ENCODE measurements around the gene TSPAN3. TPM values are rescaled to one million over a fixed set of nuclear protein-coding genes. Genes with fewer than 3 reads are reported as not detected.

TSPAN3 gene
- total RNA-seq, 1 donor from 2014 or later = 223 TPM

- Mint-ChIP-seq H3K4me1 (ENCODE audit: low read depth, unreplicated experiment) (no peaks in the 10 kb centered on the region), H3K4me3 (ENCODE audit: unreplicated experiment) (no peak overlapping the region), H3K36me3 (ENCODE audit: low read depth, unreplicated experiment) (no peaks in the 10 kb centered on the region), H3K27me3 (ENCODE audit: low read depth, unreplicated experiment) (peaks cover 6% of the 10 kb centered on the region), H3K9me3 (ENCODE audit: unreplicated experiment) (no peaks in the 10 kb centered on the region), H3K27ac (ENCODE audit: unreplicated experiment) (no peak overlapping the region)
- Histone ChIP-seq H3K4me3 (ENCODE audit: insufficient read depth, low read depth, low read length) (no peak overlapping the region), H3K4me1 (ENCODE audit: insufficient read depth, low read length) (no peaks in the 10 kb centered on the region), H3K27me3 (ENCODE audit: insufficient read depth, low read length) (no peaks in the 10 kb centered on the region), H3K4me2 (ENCODE audit: low read length) (no peak overlapping the region), H3K79me2 (ENCODE audit: insufficient read depth, low read length) (no peaks in the 10 kb centered on the region), H2AFZ (ENCODE audit: low read depth, low read length) (no peak overlapping the region), H3K9ac (ENCODE audit: low read length) (no peak overlapping the region), H3K27ac (ENCODE audit: low read depth, low read length) (no peak overlapping the region), H4K20me1 (ENCODE audit: insufficient read depth, low read length) (no peaks in the 10 kb centered on the region), H3K36me3 (ENCODE audit: insufficient read depth, low read length) (no peaks in the 10 kb centered on the region), H3K9me3 (ENCODE audit: insufficient read depth, low read depth, low read length) (no peaks in the 10 kb centered on the region)
- no peak for FAIRE-seq
- TF ChIP-seq EZH2 (IDR thresholded peaks at IDR 0.05; ENCODE audit: insufficient read depth, low read length) = no peak
- TF ChIP-seq CTCF (IDR thresholded peaks at IDR 0.05; ENCODE audit: insufficient read depth, low read depth, low read length) = no peak
- no peak for DNase-seq (ENCODE audit: low read depth)
These were observed 38.1 kb downstream of the TSPAN3 start for GRCh38 chr15:77032647-77033416.

- no peak overlapping the region for H3K9ac ChIP-seq (ENCODE audit: low read length)
- no peaks in the 10 kb centered on the region for H4K20me1 ChIP-seq (ENCODE audit: insufficient read depth, low read length)
- H3K27ac ChIP-seq (ENCODE audit: low read depth, low read length) = no peak overlapping the region
- H3K27me3 ChIP-seq (ENCODE audit: insufficient read depth, low read length) = no peaks in the 10 kb centered on the region
- H3K36me3 Mint-ChIP-seq (ENCODE audit: low read depth, unreplicated experiment) = no peaks in the 10 kb centered on the region
- no peak overlapping the region for H2AFZ ChIP-seq (ENCODE audit: low read depth, low read length)
- FAIRE-seq = no peak
- no peak overlapping the region for H3K4me3 Mint-ChIP-seq (ENCODE audit: unreplicated experiment)
- H3K4me1 ChIP-seq (ENCODE audit: insufficient read depth, low read length) = no peaks in the 10 kb centered on the region
- H3K4me1 Mint-ChIP-seq (ENCODE audit: low read depth, unreplicated experiment) = no peaks in the 10 kb centered on the region
- peaks cover 9% of the 10 kb centered on the region for H3K27me3 Mint-ChIP-seq (ENCODE audit: low read depth, unreplicated experiment)
- H3K9me3 Mint-ChIP-seq (ENCODE audit: unreplicated experiment) = no peaks in the 10 kb centered on the region
- DNase-seq (ENCODE audit: low read depth) = no peak
- H3K4me2 ChIP-seq (ENCODE audit: low read length) = no peak overlapping the region
- H3K4me3 ChIP-seq (ENCODE audit: insufficient read depth, low read depth, low read length) = no peak overlapping the region
- H3K36me3 ChIP-seq (ENCODE audit: insufficient read depth, low read length) = no peaks in the 10 kb centered on the region
- H3K27ac Mint-ChIP-seq (ENCODE audit: unreplicated experiment) = no peak overlapping the region
- no peaks in the 10 kb centered on the region for H3K79me2 ChIP-seq (ENCODE audit: insufficient read depth, low read length)
- TF ChIP-seq CTCF (IDR thresholded peaks at IDR 0.05; ENCODE audit: insufficient read depth, low read depth, low read length) = no peak
- TF ChIP-seq EZH2 (IDR thresholded peaks at IDR 0.05; ENCODE audit: insufficient read depth, low read length) = no peak
- no peaks in the 10 kb centered on the region for H3K9me3 ChIP-seq (ENCODE audit: insufficient read depth, low read depth, low read length)
These were observed 38.8 kb downstream of the TSPAN3 start for GRCh38 chr15:77032052-77032646.

Data from astrocyte (in vitro differentiated cells and primary cell).